A673 (cell line): ENCODE data around the gene BMP8B.

ENCODE experiments used
- EZH2 ChIP-seq: fragments of 200-600 bp; sonication (generic); IDR thresholded peaks from 2 replicates; pipeline ENCODE4 v1.6.1; 2017; ENCODE audit warnings: borderline replicate concordance, low read depth, mild to moderate bottlenecking, mixed read lengths, antibody characterized with exemption, low read length; ENCODE audit not compliant: poor library complexity, severe bottlenecking
- TF ChIP-seq, protein P1 (sequence below): fragments of 300-800, 200-600 bp; sonication (generic); conservative IDR thresholded peaks from 2 replicates; pipeline ENCODE4 v1.5.1; 2017; ENCODE audit warnings: low read depth, mild to moderate bottlenecking, antibody characterized with exemption, low read length, moderate library complexity, mixed read lengths

DNA sequence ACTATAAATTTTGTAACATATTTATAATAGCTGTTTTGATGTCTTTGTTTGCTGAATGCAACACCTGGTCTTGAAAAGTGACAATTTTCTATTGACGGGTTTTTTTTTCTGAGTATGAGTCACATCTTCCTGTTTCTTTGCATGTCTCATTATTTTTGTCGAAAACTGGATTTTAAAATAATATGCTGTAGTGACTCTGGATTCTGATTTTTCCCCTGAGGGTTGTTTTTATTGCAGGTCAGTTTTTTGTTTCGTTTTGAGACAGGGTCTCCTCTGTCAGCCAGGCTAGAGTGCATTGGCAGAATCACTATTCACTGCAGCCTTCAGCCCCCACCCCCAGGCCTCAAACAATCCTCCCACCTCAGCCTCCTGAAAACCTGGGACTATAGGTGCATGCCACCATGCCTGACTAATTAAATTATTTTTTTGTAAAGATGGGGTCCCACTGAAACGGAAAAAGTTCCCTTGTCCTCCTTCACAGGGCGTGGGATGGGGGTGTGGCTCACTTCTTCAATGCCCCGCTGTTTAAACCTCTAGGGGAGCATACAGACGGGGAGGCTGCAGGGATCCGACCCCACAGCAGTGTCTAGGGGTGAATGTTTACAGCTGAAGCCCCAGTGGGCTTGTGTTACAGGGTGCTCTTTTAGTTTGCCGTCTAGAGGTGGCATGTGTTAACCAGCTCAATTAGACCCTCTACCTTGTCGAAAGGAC, 61.3 kb downstream of the BMP8B start:
- TF ChIP-seq, protein P1, sequence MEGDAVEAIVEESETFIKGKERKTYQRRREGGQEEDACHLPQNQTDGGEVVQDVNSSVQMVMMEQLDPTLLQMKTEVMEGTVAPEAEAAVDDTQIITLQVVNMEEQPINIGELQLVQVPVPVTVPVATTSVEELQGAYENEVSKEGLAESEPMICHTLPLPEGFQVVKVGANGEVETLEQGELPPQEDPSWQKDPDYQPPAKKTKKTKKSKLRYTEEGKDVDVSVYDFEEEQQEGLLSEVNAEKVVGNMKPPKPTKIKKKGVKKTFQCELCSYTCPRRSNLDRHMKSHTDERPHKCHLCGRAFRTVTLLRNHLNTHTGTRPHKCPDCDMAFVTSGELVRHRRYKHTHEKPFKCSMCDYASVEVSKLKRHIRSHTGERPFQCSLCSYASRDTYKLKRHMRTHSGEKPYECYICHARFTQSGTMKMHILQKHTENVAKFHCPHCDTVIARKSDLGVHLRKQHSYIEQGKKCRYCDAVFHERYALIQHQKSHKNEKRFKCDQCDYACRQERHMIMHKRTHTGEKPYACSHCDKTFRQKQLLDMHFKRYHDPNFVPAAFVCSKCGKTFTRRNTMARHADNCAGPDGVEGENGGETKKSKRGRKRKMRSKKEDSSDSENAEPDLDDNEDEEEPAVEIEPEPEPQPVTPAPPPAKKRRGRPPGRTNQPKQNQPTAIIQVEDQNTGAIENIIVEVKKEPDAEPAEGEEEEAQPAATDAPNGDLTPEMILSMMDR: no peak
- TF ChIP-seq EZH2: no peak
